MCF 10A (cell line): ENCODE measurements around the gene FN3K. TPM values are rescaled to one million over a fixed set of nuclear protein-coding genes. Genes with fewer than 3 reads are reported as not detected.
A peak's percentile ranks its signal among the peaks of the same experiment; 100 is the strongest.

Source experiments
- BruUV-seq: library from RNA; stranded (reverse); fragments of 400-500 nt; replicated peaks from 2 replicates; lab custom pipeline; 2021; lab: Mats Ljungman, UMichigan
- CTCF ChIA-PET: fragments of 300-600 bp; sonication (Branson Sonifier 250); formaldehyde crosslinking; extraction: SDS; loops from one replicate; lab custom pipeline; 2021; ENCODE audit warnings: antibody characterized with exemption, inconsistent platforms; lab: Yijun Ruan, JAX
- POLR2A ChIA-PET: fragments of 300-600, 350-650 bp; sonication (Branson Sonifier 250); formaldehyde crosslinking; extraction: SDS; loops from one replicate; lab custom pipeline; 2020; ENCODE audit warnings: antibody characterized with exemption, inconsistent platforms; lab: Yijun Ruan, JAX
- DNase-seq: peaks from one replicate; pipeline ENCODE4 v3.0.0-alpha.2; 2018; ENCODE audit not compliant: unreplicated experiment
- H3K27ac Mint-ChIP-seq: one replicate; pipeline ENCODE4 v1.8.0; 2022; ENCODE audit warnings: mild to moderate bottlenecking, low read depth, mixed read lengths; ENCODE audit not compliant: unreplicated experiment
- H3K27me3 Mint-ChIP-seq: one replicate; pipeline ENCODE4 v1.8.0; 2022; ENCODE audit warnings: mixed read lengths; ENCODE audit not compliant: insufficient read depth, unreplicated experiment
- H3K36me3 Mint-ChIP-seq: one replicate; pipeline ENCODE4 v1.8.0; 2022; ENCODE audit warnings: mild to moderate bottlenecking, moderate library complexity, mixed read lengths; ENCODE audit not compliant: insufficient read depth, unreplicated experiment
- H3K4me1 Mint-ChIP-seq: one replicate; pipeline ENCODE4 v1.8.0; 2022; ENCODE audit warnings: mixed read lengths; ENCODE audit not compliant: insufficient read depth, unreplicated experiment
- H3K4me3 Mint-ChIP-seq: one replicate; pipeline ENCODE4 v1.8.0; 2022; ENCODE audit warnings: mild to moderate bottlenecking, moderate library complexity, mixed read lengths; ENCODE audit not compliant: unreplicated experiment
- H3K9me3 Mint-ChIP-seq: one replicate; pipeline ENCODE4 v1.8.0; 2022; ENCODE audit warnings: mixed read lengths; ENCODE audit not compliant: unreplicated experiment
- CTCF ChIP-seq: fragments of 200-600 bp; IDR thresholded peaks from one replicate; pipeline ENCODE4 v1.8.0; 2022; ENCODE audit warnings: antibody characterized with exemption, mild to moderate bottlenecking; ENCODE audit not compliant: unreplicated experiment
- intact Hi-C: fragments of 100-400 bp; cut with micrococcal nuclease; formaldehyde crosslinking; loops from 2 replicates; pipeline ENCODE4 v1.14.1; 2022
- total RNA-seq: library from RNA; stranded (reverse); gene quantifications from 2 replicates; pipeline ENCODE4 v1.2.3, GENCODE V29; 2022

The FN3K gene
- total RNA-seq, 1 experiment from 2014 or later, result 1.3 TPM

GRCh38 chr17:82696916-82697807, 38.3 kb upstream of the FN3K start:
- CTCF ChIA-PET, result interaction anchor here (0.7 kb wide), 1 partner anchor 78 kb away, joined by 3 read pairs; no protein-coding TSS in a partner anchor
- no peak overlapping the region for H3K27ac Mint-ChIP-seq
- intact Hi-C loops, result loop anchor here (5.0 kb wide), 1 partner anchor 50 kb away; the partner anchor contains the start of gene WDR45B
- peaks cover 19% of the 10 kb centered on the region for H3K36me3 Mint-ChIP-seq
- no peaks in the 10 kb centered on the region for H3K4me1 Mint-ChIP-seq
- DNase-seq, result no peak
- POLR2A ChIA-PET, result interaction anchor here (0.5 to 2.5 kb wide), 5 partner anchors 11 to 428 kb away, joined by 3 to 11 read pairs (median 3); partner anchors contain the start of gene FN3KRP
- peak overlapping the region; percentile 76 for H3K4me3 Mint-ChIP-seq
- no peak for TF ChIP-seq CTCF
- H3K9me3 Mint-ChIP-seq, result peaks cover 9% of the 10 kb centered on the region
- BruUV-seq, result no TSS peak
- H3K27me3 Mint-ChIP-seq, result no peaks in the 10 kb centered on the region

GRCh38 chr17:82697808-82698064, 37.7 kb upstream of the FN3K start:
- Mint-ChIP-seq H3K27ac (no peak overlapping the region), H3K27me3 (no peaks in the 10 kb centered on the region)
- POLR2A ChIA-PET, result interaction anchor here (0.5 to 2.5 kb wide), 4 partner anchors 11 to 427 kb away, joined by 3 to 11 read pairs (median 4); partner anchors contain the start of gene FN3KRP

GRCh38 chr17:82698065-82698973, 37.1 kb upstream of the FN3K start, which contains the start of gene RAB40B:
RAB40B (minus strand) TSS chr17:82698698; CDS start chr17:82698596, 102 bp downstream.
- no peak for TF ChIP-seq CTCF
- ChIA-PET POLR2A (interaction anchor here (0.5 to 2.5 kb wide), 7 partner anchors 9 to 427 kb away, joined by 3 to 11 read pairs (median 4); partner anchors contain the start of gene FN3KRP), CTCF (interaction anchor here (0.6 to 0.7 kb wide), 2 partner anchors 77 to 314 kb away, joined by 3 read pairs; no protein-coding TSS in a partner anchor)
- peak; percentile 97 for DNase-seq
- no peaks in the 10 kb centered on the region for H3K4me1 Mint-ChIP-seq
- intact Hi-C loops, result loop anchor here (5.0 kb wide), 1 partner anchor 51 kb away; the partner anchor contains the start of gene WDR45B
- peaks cover 9% of the 10 kb centered on the region for H3K9me3 Mint-ChIP-seq
- BruUV-seq, result no TSS peak
- no peak within 1 kb of the TSS for H3K27ac Mint-ChIP-seq
- peak within 1 kb of the TSS; percentile 76 for H3K4me3 Mint-ChIP-seq
- H3K27me3 Mint-ChIP-seq, result no peaks in the 10 kb centered on the region
- peaks cover 13% of the 10 kb centered on the region for H3K36me3 Mint-ChIP-seq

More at GRCh38 chr17:82697808-82698064, 37.7 kb upstream of the FN3K start:
- DNase-seq, result no peak
- peak overlapping the region; percentile 76 for H3K4me3 Mint-ChIP-seq
- peaks cover 19% of the 10 kb centered on the region for H3K36me3 Mint-ChIP-seq
- no TSS peak for BruUV-seq
- CTCF ChIA-PET, result interaction anchor here (0.7 kb wide), 1 partner anchor 78 kb away, joined by 3 read pairs; no protein-coding TSS in a partner anchor
- intact Hi-C loops, result loop anchor here (5.0 kb wide), 1 partner anchor 50 kb away; the partner anchor contains the start of gene WDR45B
- no peak for TF ChIP-seq CTCF
- H3K4me1 Mint-ChIP-seq, result no peaks in the 10 kb centered on the region
- H3K9me3 Mint-ChIP-seq, result peaks cover 9% of the 10 kb centered on the region
